SU-DHL-6 (cell line): Measurements from ENCODE around the gene ADD2.

Experiments
- EZH2phosphoT487 ChIP-seq: fragments of 200-600 bp; sonication (generic), shearing (Covaris generic); conservative IDR thresholded peaks from 2 replicates; pipeline ENCODE4 v1.6.1; 2018; ENCODE audit warnings: mild to moderate bottlenecking, antibody characterized with exemption, low read length, moderate library complexity, mixed read lengths
- TF ChIP-seq, protein P1 (sequence below): fragments of 200-600 bp; sonication (generic); IDR thresholded peaks from one replicate; pipeline ENCODE4 v1.5.1; 2017; ENCODE audit warnings: antibody characterized with exemption, mild to moderate bottlenecking, low read length, moderate library complexity; ENCODE audit not compliant: insufficient read depth, poor library complexity, severe bottlenecking

DNA sequence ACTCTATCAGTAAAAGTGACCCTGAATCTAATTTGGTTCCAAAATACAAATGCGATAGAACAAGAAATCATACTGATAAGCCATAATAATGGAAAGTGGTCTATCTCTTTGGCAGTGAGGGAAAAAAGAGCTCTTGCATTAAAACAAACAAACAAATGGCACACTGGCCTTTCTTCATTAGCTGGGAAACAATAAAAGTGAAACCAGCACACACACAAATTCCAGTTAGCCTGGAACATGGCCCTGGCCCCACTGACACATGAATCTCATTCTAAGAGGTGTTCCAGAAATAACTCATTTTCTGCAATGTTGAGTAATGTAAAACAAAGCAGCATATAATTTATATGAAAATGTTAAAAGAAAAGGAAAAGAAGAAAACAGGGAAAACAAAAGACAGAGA, 135.0 kb downstream of the ADD2 start:
- TF ChIP-seq, protein P1, sequence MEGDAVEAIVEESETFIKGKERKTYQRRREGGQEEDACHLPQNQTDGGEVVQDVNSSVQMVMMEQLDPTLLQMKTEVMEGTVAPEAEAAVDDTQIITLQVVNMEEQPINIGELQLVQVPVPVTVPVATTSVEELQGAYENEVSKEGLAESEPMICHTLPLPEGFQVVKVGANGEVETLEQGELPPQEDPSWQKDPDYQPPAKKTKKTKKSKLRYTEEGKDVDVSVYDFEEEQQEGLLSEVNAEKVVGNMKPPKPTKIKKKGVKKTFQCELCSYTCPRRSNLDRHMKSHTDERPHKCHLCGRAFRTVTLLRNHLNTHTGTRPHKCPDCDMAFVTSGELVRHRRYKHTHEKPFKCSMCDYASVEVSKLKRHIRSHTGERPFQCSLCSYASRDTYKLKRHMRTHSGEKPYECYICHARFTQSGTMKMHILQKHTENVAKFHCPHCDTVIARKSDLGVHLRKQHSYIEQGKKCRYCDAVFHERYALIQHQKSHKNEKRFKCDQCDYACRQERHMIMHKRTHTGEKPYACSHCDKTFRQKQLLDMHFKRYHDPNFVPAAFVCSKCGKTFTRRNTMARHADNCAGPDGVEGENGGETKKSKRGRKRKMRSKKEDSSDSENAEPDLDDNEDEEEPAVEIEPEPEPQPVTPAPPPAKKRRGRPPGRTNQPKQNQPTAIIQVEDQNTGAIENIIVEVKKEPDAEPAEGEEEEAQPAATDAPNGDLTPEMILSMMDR: no peak
- no peak for TF ChIP-seq EZH2phosphoT487
